SK-N-SH treated with all-trans-retinoic acid at 6 μM for 48 hours (cell line): ENCODE data around the gene HLA-DRB5.

Source experiments
- ISL1 ChIP-seq: fragments of 250-450 bp; sonication (Bioruptor Pico); IDR thresholded peaks from 2 replicates; pipeline ENCODE4 v2.1.2; 2022; ENCODE audit warnings: mild to moderate bottlenecking, moderate library complexity
- OSR1 ChIP-seq: fragments of 250-450 bp; sonication (Bioruptor Pico); IDR thresholded peaks from 2 replicates; pipeline ENCODE4 v1.8.0; 2022; ENCODE audit warnings: moderate library complexity, mild to moderate bottlenecking, inconsistent platforms
- PATZ1 ChIP-seq: fragments of 250-450 bp; sonication (Bioruptor Pico); IDR thresholded peaks from 2 replicates; pipeline ENCODE4 v1.8.0; 2020; ENCODE audit warnings: mild to moderate bottlenecking, moderate library complexity, borderline replicate concordance
- POU6F1 ChIP-seq: fragments of 250-450 bp; sonication (Bioruptor Pico); IDR thresholded peaks from 2 replicates; pipeline ENCODE4 v1.8.0; 2021; ENCODE audit warnings: low read depth, mild to moderate bottlenecking, moderate library complexity, borderline replicate concordance
- SNAI2 ChIP-seq: fragments of 250-450 bp; sonication (Bioruptor Pico); IDR thresholded peaks from 2 replicates; pipeline ENCODE4 v1.5.0; 2020; ENCODE audit warnings: mild to moderate bottlenecking, moderate library complexity
- ZNF8 ChIP-seq: fragments of 450-650 bp; formaldehyde crosslinking; IDR thresholded peaks from 2 replicates; pipeline ENCODE4 v1.5.0; 2020; ENCODE audit warnings: mild to moderate bottlenecking, moderate library complexity

- no peak for TF ChIP-seq OSR1
- TF ChIP-seq PATZ1, result no peak
- no peak for TF ChIP-seq SNAI2 (CRISPR knock-in tag)
- TF ChIP-seq ISL1 (CRISPR knock-in tag), result no peak
- TF ChIP-seq ZNF8 (CRISPR knock-in tag), result no peak
- TF ChIP-seq POU6F1 (CRISPR knock-in tag), result no peak
Measured at GRCh38 chr6:32553037-32553742, 23.1 kb upstream of the HLA-DRB5 start.
